Upper lobe of left lung (tissue), 6 donors: ENCODE measurements around the gene RSPRY1. TPM values are rescaled to one million over a fixed set of nuclear protein-coding genes. Genes with fewer than 3 reads are reported as not detected.

Experiments used
- ATAC-seq, 2 donors: fragments of 200-7000 bp; cut with Tn5 transposase; one replicate each; pipeline ENCODE4 v1.9.1; 2022; ENCODE audit warnings: mild to moderate bottlenecking in 2 of 2, moderate library complexity in 2 of 2; ENCODE audit not compliant: low FRiP score in 2 of 2
- DNase-seq, 2 donors: peaks; one replicate each; pipeline ENCODE4 v3.0.0-alpha.2; 2019 to 2020
- H3K27ac ChIP-seq, 4 donors: fragments of 200-600 bp; sonication (generic); one replicate each; pipeline ENCODE4 v1.5.1; 2016 to 2019
- H3K27me3 ChIP-seq, 4 donors: fragments of 200-600 bp; sonication (generic); one replicate each; pipeline ENCODE4 v1.5.1; 2017 to 2019
- H3K36me3 ChIP-seq, 4 donors: fragments of 200-600 bp; sonication (generic); one replicate each; pipeline ENCODE4 v1.5.1; 2016 to 2019
- H3K4me1 ChIP-seq, 4 donors: fragments of 200-600 bp; sonication (generic); one replicate each; pipeline ENCODE4 v1.5.1; 2018 to 2019
- H3K4me3 ChIP-seq, 4 donors: fragments of 200-600 bp; sonication (generic); one replicate each; pipeline ENCODE4 v1.5.1; 2017 to 2019; ENCODE audit warnings: mild to moderate bottlenecking in 2 of 4, moderate library complexity in 1 of 4
- H3K9me3 ChIP-seq, 4 donors: fragments of 200-600 bp; sonication (generic); one replicate each; pipeline ENCODE4 v1.5.1; 2018 to 2019
- EP300 ChIP-seq, 4 donors: sonication (generic); formaldehyde crosslinking; IDR thresholded peaks; one replicate each; pipeline ENCODE4 v1.5.1; 2017; ENCODE audit warnings: antibody characterized with exemption in 4 of 4, control low read depth in 2 of 4
- POLR2A ChIP-seq, 4 donors: fragments of 450-650 bp; IDR thresholded peaks; one replicate each; pipeline ENCODE4 v1.5.1; 2016 to 2017; ENCODE audit warnings: antibody characterized with exemption in 4 of 4, mild to moderate bottlenecking in 2 of 4
- POLR2AphosphoS5 ChIP-seq, 2 donors: sonication (generic); formaldehyde crosslinking; IDR thresholded peaks; one replicate each; pipeline ENCODE4 v1.5.1; 2017; ENCODE audit warnings: antibody characterized with exemption in 2 of 2
- WGBS, 2 donors: methylation state at CpG; one replicate each; pipeline ENCODE4 v1.1.5; 2017 to 2018; 5-methylcytosine and 5-hydroxymethylcytosine counted together
- total RNA-seq, 6 donors: library from RNA; depleted of rRNA in 4 of 6; stranded (reverse); fragments of >200 nt in 4 of 6; gene quantifications; one replicate each; pipeline versions ENCODE4 v1.1.0 to v1.2.1, GENCODE V29; 2016 to 2021
- TF ChIP-seq, protein P1 (sequence below), 6 experiments: fragments of 450-650 bp in 4 of 6; fragments of 200-600 bp in 2 of 6; sonication (generic) in 2 of 6; IDR thresholded peaks; one replicate each; pipeline ENCODE4 v1.5.1; 2016 to 2019; ENCODE audit warnings: antibody characterized with exemption in 6 of 6
- donor health status: DM: no; HTN: no; CAD: no; lungs with moderate emphysema.
- donor health status: DM: no; HTN: yes; CAD: no; lungs with severe emphysema.

The RSPRY1 gene
- total RNA-seq, 6 donors from 2014 or later: 26.9 to 102 (median 30.3) TPM

- H3K36me3 ChIP-seq: peaks cover 0 to 28% (median 10%) of the 10 kb centered on the region in 4 donors
- 92 to 93% methylated on average over 6 of the region's 6 CpGs for WGBS, 2 donors
- H3K4me3 ChIP-seq: no peak overlapping the region
- ATAC-seq (no peak), DNase-seq (no peak)
- peaks cover 42 to 76% (median 56%) of the 10 kb centered on the region in 4 donors for H3K4me1 ChIP-seq
- TF ChIP-seq POLR2AphosphoS5 (IDR thresholded peaks at IDR 0.05) (no peak), EP300 (IDR thresholded peaks at IDR 0.05) (no peak), POLR2A (IDR thresholded peaks at IDR 0.05) (no peak)
- TF ChIP-seq, protein P1, sequence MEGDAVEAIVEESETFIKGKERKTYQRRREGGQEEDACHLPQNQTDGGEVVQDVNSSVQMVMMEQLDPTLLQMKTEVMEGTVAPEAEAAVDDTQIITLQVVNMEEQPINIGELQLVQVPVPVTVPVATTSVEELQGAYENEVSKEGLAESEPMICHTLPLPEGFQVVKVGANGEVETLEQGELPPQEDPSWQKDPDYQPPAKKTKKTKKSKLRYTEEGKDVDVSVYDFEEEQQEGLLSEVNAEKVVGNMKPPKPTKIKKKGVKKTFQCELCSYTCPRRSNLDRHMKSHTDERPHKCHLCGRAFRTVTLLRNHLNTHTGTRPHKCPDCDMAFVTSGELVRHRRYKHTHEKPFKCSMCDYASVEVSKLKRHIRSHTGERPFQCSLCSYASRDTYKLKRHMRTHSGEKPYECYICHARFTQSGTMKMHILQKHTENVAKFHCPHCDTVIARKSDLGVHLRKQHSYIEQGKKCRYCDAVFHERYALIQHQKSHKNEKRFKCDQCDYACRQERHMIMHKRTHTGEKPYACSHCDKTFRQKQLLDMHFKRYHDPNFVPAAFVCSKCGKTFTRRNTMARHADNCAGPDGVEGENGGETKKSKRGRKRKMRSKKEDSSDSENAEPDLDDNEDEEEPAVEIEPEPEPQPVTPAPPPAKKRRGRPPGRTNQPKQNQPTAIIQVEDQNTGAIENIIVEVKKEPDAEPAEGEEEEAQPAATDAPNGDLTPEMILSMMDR (IDR thresholded peaks at IDR 0.05): no peak
- H3K27me3 ChIP-seq: no peaks in the 10 kb centered on the region
- no peaks in the 10 kb centered on the region for H3K9me3 ChIP-seq
- H3K27ac ChIP-seq: peak overlapping the region; percentile 62 to 82 (median 74)
Observed at GRCh38 chr16:57148481-57148880, 37.6 kb upstream of the RSPRY1 start.

DNA sequence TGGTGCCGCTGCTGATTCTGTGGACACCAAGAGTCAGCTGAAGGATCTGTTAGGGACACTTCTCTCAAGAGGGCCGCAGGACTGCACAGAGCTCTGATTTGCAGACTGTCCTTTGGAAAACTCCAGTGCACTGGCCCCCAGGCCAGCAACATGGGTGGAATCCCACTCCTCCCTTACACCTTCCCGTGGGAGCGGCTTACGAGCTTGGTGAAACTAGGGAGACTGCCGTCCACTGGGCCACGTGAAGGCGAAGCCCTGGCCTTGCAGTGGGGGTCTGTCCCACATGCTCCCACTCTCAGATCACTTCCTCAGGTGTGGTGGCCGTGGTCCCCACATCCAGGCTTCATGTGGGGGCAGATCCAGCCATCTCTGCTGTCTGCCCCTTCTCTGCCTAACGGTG is 36.7 kb upstream of the RSPRY1 start:
- no peaks in the 10 kb centered on the region for H3K9me3 ChIP-seq
- no peaks in the 10 kb centered on the region for H3K27me3 ChIP-seq
- ATAC-seq: no peak
- peaks cover 6 to 38% (median 17%) of the 10 kb centered on the region in 4 donors for H3K36me3 ChIP-seq
- no peak overlapping the region for H3K4me3 ChIP-seq
- 89 to 94% methylated on average over 6 to 10 of the region's 10 CpGs for WGBS, 2 donors
- H3K27ac ChIP-seq: peak overlapping the region in 3 of 4 donors; percentile 67 to 82 (median 82)
- no peak for DNase-seq
- peaks cover 37 to 68% (median 47%) of the 10 kb centered on the region in 4 donors for H3K4me1 ChIP-seq
- TF ChIP-seq POLR2AphosphoS5 (IDR thresholded peaks at IDR 0.05): no peak
- TF ChIP-seq EP300 (IDR thresholded peaks at IDR 0.05): no peak
- TF ChIP-seq, protein P1 (IDR thresholded peaks at IDR 0.05): no peak
- TF ChIP-seq POLR2A (IDR thresholded peaks at IDR 0.05): no peak

- Histone ChIP-seq H3K9me3 (no peaks in the 10 kb centered on the region), H3K4me1 (peaks cover 27 to 61% (median 35%) of the 10 kb centered on the region in 4 donors), H3K4me3 (no peak overlapping the region), H3K27ac (peak overlapping the region in 1 of 4 donors; percentile 62), H3K27me3 (no peaks in the 10 kb centered on the region), H3K36me3 (peaks cover 6 to 52% (median 22%) of the 10 kb centered on the region in 4 donors)
- 93 to 94% methylated on average over 8 to 9 of the region's 9 CpGs for WGBS, 2 donors
- DNase-seq (no peak), ATAC-seq (no peak)
- TF ChIP-seq, protein P1 (IDR thresholded peaks at IDR 0.05): no peak
- TF ChIP-seq POLR2AphosphoS5 (IDR thresholded peaks at IDR 0.05): no peak
- TF ChIP-seq EP300 (IDR thresholded peaks at IDR 0.05): no peak
- TF ChIP-seq POLR2A (IDR thresholded peaks at IDR 0.05): no peak
Observed at GRCh38 chr16:57150682-57151330, 35.3 kb upstream of the RSPRY1 start.

- H3K4me3 ChIP-seq: no peak overlapping the region
- H3K4me1 ChIP-seq: peaks cover 23 to 58% (median 30%) of the 10 kb centered on the region in 4 donors
- no peaks in the 10 kb centered on the region for H3K27me3 ChIP-seq
- whole genome bisulfite sequencing, 2 donors: 69 to 77% methylated on average over 2 of the region's 2 CpGs
- no peaks in the 10 kb centered on the region for H3K9me3 ChIP-seq
- TF ChIP-seq POLR2A (IDR thresholded peaks at IDR 0.05) (no peak), EP300 (IDR thresholded peaks at IDR 0.05) (no peak), POLR2AphosphoS5 (IDR thresholded peaks at IDR 0.05) (no peak)
- TF ChIP-seq, protein P1 (IDR thresholded peaks at IDR 0.05): no peak
- peak overlapping the region in 2 of 4 donors; percentile 6 to 62 for H3K27ac ChIP-seq
- ATAC-seq: no peak
- DNase-seq: no peak
- peaks cover 6 to 57% (median 22%) of the 10 kb centered on the region in 4 donors for H3K36me3 ChIP-seq
Observed at GRCh38 chr16:57151369-57151768, 34.8 kb upstream of the RSPRY1 start.
